Ammon's horn (tissue), 1 donor: ENCODE data around the gene EFCAB8.

Source experiments
- DNase-seq: peaks from one replicate; pipeline ENCODE4 v3.0.0-alpha.2; 2016; ENCODE audit warnings: low spot score

Gene EFCAB8

GRCh38 chr20:32858701-32859372 lies at the start of gene EFCAB8:
EFCAB8 (plus strand) TSS chr20:32858923; CDS start chr20:32863793, 4,870 bp downstream.
- DNase-seq, result no peak

DNA sequence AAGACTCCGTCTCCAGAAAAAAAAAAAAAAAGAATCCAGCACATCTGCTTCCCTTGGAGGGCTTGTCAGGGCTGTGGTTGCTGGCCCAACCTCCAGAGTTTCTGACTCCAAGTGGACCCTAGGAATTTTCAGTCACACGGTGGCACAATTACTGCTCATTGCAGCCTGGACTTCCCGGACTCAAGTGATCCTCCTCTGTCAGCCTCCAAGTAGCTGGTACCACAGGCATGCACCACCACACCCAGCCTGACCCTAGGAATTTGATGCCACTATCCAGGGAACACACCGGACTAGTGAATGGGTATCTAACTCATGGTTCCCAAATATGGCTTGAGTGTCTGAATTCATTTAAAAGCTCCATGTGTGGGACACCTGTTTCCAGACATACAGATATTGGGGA lies 48.8 kb upstream of the EFCAB8 start:
- DNase-seq, result no peak

GRCh38 chr20:32810941-32811340 lies 47.8 kb upstream of the EFCAB8 start:
- DNase-seq, result no peak

- no peak for DNase-seq
These were observed 46.8 kb upstream of the EFCAB8 start for GRCh38 chr20:32811886-32812285.

DNA sequence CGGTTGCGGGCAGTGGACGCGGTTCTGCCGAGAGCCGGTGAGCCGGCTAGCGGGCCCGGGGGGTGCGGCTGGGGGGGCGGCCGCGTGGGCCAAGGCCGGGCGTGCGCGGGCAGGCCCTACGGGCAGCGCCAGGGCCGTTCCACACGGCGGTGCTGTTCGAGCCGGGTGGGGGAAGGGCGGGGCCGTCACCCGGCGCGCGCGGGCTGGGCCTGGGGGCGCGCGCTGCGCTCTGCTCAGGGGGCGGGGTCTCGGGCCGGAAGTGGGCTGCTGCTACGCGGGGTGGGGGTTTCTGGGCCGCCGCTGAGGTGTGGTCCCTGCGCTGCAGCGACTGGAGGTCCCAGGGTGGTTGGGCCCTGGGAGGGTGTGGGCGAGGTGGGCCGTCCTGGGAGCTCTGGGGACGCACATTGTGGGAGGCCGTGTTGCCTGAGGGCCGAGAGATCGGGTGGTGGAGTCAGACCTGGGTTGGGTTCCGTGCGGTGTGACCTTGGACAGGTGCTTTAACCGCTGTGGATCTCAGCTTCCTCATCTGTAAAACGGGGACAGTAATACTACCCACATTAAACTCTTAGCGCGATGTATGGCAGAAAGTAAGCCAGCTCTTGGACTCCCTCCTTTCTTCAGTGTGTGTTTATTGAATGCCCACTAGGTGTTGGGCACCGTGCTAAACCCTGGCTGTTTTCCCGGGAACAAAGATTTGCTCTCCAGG lies 38.6 kb upstream of the EFCAB8 start:
- peak; percentile 71 for DNase-seq

DNA sequence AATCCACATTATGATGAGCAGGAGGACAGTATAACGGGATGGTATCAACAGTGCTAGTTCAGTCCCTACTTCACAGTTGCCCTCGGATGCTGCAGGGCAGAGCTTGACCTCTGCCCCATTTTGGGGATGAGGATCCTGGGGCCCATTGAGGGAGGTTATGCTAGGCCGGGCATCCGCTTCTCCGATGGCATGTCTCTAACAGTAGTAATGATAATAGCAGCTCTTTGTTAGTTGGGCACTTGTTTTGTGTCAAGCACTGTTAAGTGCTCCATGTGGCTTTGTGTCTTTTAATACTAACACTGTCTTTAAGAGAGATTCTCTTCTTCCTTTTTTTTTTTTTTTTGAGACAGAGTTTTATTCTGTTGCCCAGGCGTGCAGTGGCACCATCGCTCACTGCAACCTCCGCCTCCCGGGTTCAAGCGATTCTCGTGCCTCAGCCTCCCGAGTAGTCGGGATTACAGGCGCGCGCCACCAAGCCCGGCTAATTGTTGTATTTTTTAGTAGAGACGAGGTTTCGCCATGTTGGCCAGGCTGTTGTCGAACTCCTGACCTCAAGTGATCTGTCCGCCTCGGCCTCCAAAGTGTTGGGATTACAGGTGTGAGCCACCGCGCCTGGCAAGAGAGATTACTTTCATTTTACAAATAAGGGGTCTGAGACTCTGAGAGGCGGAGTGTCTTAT lies 37.9 kb upstream of the EFCAB8 start:
- DNase-seq, result no peak

DNA sequence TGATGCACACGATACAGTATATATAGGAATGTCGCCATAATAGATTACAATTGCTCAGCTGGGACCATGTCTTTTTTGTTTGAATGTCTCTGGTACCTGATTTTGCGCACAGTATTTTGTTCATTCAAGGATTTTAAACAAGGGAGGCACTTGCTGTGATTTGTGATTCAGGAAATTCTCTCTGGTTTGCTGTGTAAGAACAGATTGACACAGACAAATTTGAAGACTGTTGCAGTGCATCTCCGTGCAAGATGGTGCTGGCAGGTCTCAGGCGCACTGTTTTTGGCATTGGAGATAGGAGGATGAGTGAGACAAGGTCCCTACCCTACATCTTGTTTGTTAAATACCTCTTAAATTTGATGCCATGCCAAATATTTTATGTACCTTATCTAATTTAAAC lies 36.5 kb upstream of the EFCAB8 start:
- no peak for DNase-seq

DNA sequence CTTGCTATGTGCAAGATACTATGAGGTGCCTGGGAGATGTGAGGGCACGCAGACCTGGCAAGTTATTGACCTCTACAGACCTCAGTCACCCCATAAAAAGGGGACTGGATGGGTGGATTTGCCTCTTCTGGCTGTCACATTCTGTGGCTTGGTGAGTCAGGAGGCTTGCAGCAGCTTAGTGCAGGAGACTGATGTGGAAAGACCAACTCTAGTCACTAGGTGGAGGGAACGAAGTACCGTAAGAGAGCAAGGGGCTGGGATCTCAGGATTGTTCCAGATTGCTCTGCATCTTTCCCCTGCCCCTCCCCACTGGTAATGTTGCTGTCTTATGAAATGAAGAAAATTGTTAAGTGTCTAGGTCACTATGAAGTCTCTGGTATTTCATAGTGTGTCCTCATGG lies 35.6 kb upstream of the EFCAB8 start:
- no peak for DNase-seq

DNA sequence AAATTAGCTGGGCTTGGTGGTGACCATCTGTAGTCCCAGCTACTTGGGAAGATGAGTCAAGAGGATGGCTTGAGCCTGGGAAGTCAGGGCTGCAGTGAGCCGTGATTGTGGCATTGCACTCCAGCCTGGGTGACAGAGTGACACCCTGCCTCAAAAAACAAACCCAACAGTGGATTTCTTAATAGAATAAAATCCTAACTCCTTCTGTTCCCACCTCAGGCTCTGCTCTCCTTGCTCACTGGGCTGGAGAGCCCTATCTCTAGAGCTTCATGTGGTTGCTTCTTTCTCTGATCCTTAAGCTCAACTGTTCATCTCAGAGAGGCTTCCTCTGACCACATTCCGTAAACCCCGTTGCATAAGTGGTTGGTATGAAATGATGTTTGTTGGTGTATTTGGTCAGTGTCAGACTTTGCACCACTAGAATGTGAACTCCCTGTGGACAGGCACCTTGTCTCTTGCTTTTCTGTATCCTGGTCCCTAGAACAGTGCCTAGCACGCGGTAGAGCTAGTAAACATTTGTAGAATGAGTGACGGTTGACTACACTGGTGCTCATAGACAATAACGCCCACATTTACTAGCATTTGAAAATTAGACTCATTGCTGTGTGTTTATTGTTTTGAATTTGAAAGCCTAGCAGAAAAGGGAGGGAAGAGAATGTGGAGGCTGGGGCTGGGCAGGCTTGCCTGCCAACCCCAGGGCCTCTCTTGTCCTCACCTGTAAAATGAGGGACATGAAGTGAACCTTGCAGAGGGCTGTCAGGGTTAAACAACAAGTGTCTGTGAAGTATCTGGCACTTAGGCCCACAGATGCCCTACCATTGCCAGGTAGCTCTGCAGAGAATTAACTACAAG lies 34.8 kb upstream of the EFCAB8 start:
- DNase-seq, result peak; percentile 14

DNA sequence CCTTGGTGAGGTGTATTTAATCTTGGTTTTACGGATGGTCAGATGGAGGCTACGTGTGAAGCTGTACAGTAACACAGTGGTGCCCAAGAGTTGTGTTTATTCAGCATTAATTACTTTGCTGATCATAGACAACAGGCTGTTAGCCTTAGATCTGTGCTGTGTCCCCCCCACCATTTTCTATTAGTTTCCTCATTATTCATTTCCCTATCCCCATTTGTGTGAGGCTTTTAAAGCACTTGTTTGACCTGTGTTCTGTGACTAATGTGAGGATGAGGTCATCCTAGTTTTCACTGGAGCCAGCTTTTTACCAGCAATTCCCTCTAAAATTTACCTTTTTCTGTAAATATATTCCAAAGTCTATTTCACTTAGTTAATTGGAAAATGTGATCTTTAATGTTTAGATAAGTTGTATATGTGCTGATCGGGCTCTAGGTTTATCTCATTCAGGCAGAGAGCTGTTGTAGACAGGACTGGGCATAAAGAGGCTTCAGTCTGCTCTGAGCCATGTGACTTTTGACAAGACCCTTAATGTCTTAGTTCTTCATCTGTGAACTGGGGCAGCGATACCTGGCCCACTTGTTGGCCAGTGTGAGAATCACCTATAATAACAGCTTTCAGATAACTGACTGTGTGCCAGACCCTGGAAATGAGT lies 30.6 kb upstream of the EFCAB8 start:
- DNase-seq, result no peak

DNA sequence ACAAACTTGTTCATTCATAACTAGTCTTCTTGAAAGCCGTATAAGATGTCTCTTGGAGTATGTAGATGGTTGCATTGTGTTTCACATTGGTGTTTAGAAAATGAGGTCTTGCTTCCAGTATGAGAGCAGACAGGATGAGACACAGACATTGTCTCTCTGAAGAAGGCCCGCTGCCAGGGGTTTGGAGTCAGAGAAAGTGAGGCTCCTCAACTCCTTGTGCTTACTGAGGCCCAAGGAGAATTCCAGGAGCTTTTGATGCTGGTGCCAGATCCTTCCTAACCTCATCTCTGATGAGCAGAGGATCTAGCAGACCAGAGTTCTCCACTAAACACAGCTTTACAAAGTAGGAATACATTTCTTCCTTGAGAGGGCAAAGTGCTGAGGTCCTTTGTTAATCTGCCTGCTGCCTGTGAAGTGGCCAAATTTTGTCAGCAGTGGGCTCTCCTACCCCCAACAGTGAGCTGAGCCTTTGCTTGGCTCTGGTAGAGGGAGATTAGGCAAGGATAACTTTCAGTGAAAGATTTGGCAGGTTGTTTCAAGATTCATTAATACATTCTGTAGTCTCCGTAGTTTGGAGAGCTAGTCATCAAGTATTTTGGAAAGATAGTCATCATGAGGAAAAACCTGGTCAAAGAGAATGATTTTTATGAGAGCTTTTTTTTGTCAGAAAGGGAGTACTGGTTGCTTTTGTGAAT lies 29.3 kb upstream of the EFCAB8 start:
- no peak for DNase-seq

DNA sequence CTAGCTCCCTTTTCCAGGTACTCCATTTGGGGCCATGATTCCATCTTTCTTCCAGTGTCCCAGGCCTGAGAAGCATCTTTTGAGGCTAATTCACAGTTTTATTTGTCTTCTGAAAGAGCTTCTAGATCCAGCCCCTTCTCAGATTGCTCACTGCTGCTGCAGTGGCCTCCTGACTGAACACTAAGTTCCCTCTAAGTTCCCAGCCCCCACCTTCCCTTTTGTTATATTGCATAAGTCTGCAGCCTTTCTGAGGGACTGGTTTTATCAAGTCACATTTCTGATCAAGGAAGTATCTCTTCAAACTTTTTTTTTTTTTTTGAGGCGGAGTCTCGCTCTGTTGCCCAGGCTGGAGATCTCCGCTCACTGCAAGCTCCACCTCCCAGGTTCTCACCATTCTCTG lies 28.3 kb upstream of the EFCAB8 start:
- DNase-seq, result peak; percentile 53

DNA sequence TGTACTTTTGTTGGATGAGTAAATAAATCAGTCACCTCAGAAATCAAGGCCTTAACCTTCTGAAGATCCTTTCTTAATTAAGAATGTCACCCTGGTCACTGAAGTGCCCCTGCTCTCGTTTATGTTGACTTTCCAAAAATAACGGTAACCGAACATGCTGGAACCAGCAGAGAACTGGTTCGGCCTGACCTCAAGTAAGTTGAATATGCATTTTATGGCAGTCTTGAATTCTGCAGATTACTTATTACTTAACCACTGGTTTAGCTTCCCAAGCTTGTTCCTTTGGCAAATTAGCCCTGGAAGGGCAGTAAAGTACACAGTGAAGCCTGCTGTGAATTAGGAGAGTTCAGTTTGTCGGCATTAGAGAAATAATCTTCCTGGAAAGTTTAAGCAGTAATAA lies 26.7 kb upstream of the EFCAB8 start:
- DNase-seq, result no peak

DNA sequence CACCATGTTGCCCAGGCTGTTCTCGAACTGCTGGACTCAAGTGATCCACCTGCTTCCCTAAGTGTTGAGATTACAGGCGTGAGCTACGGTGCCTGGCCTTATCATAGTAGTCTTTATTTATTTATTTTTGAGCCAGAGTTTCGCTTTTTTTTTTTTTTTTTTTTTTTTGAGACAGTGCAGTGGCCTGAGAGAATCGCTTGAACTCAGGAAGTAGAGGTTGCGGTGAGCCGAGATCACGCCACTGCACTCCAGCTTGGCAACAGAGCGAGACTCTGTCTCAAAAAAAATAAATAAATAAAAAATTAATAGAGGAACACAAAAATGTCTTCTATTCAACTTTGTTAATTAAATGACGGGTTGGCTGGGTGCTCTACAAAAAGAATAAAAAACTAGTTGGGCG lies 26.1 kb upstream of the EFCAB8 start:
- no peak for DNase-seq

- no peak for DNase-seq
These were observed 23.8 kb upstream of the EFCAB8 start for GRCh38 chr20:32834972-32835371.

DNA sequence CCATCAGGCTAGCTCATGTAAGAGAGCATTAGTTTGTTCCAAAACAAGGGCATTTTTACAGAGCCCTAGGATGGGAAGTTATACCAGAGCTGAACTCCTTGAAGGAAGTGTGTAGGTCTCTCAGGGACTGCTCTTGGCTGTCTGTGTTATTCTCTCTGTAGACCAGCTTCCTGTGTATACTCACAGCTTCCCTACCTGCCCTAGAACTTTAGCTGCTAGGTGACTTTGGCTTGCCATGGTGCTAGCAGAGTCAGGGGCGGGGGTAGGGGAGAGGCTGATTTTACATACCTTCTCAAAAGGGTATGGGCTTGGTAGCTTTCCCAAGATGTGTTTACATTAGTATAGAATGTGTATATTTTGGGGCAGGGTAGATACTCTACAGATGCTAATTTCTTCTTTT lies 21.6 kb upstream of the EFCAB8 start:
- no peak for DNase-seq

DNA sequence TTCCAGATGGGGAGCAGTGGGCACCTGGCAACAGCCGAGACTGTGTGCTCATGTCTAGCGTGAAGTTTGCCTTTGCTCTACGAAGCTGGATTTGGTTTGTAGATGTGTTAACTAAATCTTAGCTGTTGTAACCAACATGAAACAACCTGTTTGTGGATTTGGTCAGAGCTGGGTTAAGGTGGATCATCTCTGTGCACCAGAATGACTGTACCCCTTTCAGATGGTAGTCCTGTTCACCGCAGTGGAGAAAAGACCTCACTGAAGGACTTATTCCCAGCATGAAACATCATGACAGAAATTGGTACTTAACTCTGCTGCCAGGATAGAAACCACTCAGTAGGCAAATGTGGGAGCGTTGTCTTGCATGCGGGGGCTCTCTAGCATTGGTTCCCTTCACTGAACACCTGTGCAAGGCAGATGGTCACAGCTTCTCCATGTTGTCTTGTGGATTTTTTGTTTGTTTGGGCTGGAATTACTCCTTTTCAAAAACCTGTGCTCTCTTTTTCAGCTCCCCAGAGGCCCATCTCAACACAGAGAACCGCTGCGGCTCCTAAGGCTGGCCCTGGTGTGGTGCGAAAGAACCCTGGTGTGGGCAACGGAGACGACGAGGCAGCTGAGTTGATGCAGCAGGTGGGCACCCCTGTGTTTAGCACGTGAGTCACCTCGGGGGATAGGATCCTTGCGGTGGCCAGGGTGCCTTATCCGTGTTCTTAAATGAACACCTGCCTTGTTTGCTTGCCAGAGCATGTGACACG lies 19.3 kb upstream of the EFCAB8 start:
- no peak for DNase-seq

- no peak for DNase-seq
These were observed 18.8 kb upstream of the EFCAB8 start for GRCh38 chr20:32839982-32840285.

DNA sequence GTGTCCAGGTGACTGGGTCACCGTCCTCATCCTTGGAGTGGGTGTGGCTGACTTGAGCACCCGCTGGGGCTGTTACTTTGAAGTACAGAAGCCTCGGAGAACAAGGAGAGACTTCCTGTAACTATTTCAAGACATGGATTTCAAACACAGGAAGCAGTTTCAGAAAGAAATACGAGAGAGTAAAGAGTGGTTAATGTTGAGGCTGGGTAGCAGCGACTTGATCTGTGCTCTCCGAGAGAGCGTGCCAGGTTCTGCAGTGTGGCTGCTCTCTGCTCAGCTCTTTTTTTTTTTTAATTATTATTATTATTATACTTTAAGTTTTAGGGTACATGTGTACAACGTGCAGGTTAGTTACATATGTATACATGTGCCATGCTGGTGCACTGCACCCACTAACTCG lies 17.5 kb upstream of the EFCAB8 start:
- DNase-seq, result no peak

DNA sequence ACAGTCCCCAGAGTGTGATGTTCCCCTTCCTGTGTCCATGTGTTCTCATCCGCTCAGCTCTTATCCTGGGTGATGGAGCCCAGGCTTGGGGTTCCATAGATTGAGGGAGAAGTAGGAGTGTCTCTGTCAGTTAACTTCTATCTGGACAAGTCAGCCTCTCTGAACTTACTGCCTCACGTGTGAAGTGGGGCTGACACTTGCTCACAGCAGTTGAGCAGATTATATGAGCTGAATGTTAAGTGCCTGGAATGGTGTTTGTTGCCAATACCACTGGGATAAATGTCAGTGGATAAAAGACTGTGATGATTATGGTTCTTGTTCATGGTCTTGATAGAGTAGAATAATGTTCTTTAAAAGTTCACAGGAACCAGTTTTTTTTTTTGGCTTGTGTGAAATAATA lies 17.1 kb upstream of the EFCAB8 start:
- DNase-seq, result no peak
